HepG2 (cell line): ENCODE measurements around the gene TRIO.

Experiments used
- CTCF ChIP-seq: sonication (generic); formaldehyde crosslinking; IDR thresholded peaks from 2 replicates; pipeline ENCODE4 v1.5.0; 2020; ENCODE audit warnings: mild to moderate bottlenecking, missing genetic modification reagents, moderate library complexity
- KIAA2018 ChIP-seq: sonication (generic); formaldehyde crosslinking; IDR thresholded peaks from 2 replicates; pipeline ENCODE4 v1.5.0; 2020; ENCODE audit warnings: mild to moderate bottlenecking, missing genetic modification reagents, borderline replicate concordance
- PHF8 ChIP-seq: sonication (generic); formaldehyde crosslinking; IDR thresholded peaks from 2 replicates; pipeline ENCODE4 v1.5.0; 2020; ENCODE audit warnings: missing genetic modification reagents
- RARA ChIP-seq: IDR thresholded peaks from 2 replicates; pipeline ENCODE4 v1.6.1; 2016; ENCODE audit warnings: missing genetic modification reagents, missing compliant biosample characterization
- STAT6 ChIP-seq: sonication (generic); formaldehyde crosslinking; IDR thresholded peaks from 2 replicates; pipeline ENCODE4 v1.4.0; 2020; ENCODE audit warnings: missing genetic modification reagents, mild to moderate bottlenecking, borderline replicate concordance
- TEAD2 ChIP-seq: sonication (generic); formaldehyde crosslinking; IDR thresholded peaks from 2 replicates; pipeline ENCODE4 v1.9.0; 2021; ENCODE audit warnings: missing genetic modification reagents
- ZBTB42 ChIP-seq: sonication (generic); formaldehyde crosslinking; IDR thresholded peaks from 2 replicates; pipeline ENCODE4 v1.5.0; 2020; ENCODE audit warnings: mild to moderate bottlenecking, missing genetic modification reagents
- ZNF124 ChIP-seq: sonication (generic); formaldehyde crosslinking; IDR thresholded peaks from 2 replicates; pipeline ENCODE4 v1.4.0; 2020; ENCODE audit warnings: missing genetic modification reagents
- ZNF564 ChIP-seq: sonication (generic); formaldehyde crosslinking; IDR thresholded peaks from 2 replicates; pipeline ENCODE4 v1.8.1; 2023; ENCODE audit warnings: mild to moderate bottlenecking, missing genetic modification reagents
- ZNF713 ChIP-seq: sonication (generic); formaldehyde crosslinking; IDR thresholded peaks from 2 replicates; pipeline ENCODE4 v1.4.0; 2020; ENCODE audit warnings: mild to moderate bottlenecking, missing genetic modification reagents

GRCh38 chr5:14532180-14532579 lies 389.0 kb downstream of the TRIO start:
- TF ChIP-seq RARA (CRISPR knock-in tag) (no peak), TEAD2 (CRISPR knock-in tag) (no peak), ZBTB42 (CRISPR knock-in tag) (no peak), ZNF124 (no peak), ZNF564 (CRISPR knock-in tag) (no peak), CTCF (no peak), PHF8 (CRISPR knock-in tag) (no peak), STAT6 (CRISPR knock-in tag) (no peak), KIAA2018 (CRISPR knock-in tag) (no peak), ZNF713 (CRISPR knock-in tag) (no peak)
